Keratinocyte (primary cell): ENCODE results near the gene OR51T1.

ENCODE experiments used
- EZH2 ChIP-seq: IDR thresholded peaks from one replicate; pipeline ENCODE4 v1.6.1; 2012; ENCODE audit warnings: inconsistent platforms, mild to moderate bottlenecking, low read length, moderate library complexity
- TF ChIP-seq, protein P1 (sequence below), 3 experiments: IDR thresholded peaks in 1 of 3; conservative IDR thresholded peaks in 1 of 3; optimal IDR thresholded peaks in 1 of 3; 2 replicates in 2 of 3; 3 replicates in 1 of 3; pipeline versions ENCODE3 to v1.5.1; 2011; ENCODE audit warnings: low read length in 3 of 3, mild to moderate bottlenecking in 3 of 3, moderate library complexity in 2 of 3, control low read depth in 1 of 3, inconsistent platforms in 1 of 3; ENCODE audit not compliant: insufficient read depth in 2 of 3; ENCODE audit errors: extremely low read depth in 1 of 3

GRCh38 chr11:4903484-4903883, 21.8 kb downstream of the OR51T1 start, which contains the start of gene OR51A7:
- TF ChIP-seq, protein P1, sequence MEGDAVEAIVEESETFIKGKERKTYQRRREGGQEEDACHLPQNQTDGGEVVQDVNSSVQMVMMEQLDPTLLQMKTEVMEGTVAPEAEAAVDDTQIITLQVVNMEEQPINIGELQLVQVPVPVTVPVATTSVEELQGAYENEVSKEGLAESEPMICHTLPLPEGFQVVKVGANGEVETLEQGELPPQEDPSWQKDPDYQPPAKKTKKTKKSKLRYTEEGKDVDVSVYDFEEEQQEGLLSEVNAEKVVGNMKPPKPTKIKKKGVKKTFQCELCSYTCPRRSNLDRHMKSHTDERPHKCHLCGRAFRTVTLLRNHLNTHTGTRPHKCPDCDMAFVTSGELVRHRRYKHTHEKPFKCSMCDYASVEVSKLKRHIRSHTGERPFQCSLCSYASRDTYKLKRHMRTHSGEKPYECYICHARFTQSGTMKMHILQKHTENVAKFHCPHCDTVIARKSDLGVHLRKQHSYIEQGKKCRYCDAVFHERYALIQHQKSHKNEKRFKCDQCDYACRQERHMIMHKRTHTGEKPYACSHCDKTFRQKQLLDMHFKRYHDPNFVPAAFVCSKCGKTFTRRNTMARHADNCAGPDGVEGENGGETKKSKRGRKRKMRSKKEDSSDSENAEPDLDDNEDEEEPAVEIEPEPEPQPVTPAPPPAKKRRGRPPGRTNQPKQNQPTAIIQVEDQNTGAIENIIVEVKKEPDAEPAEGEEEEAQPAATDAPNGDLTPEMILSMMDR (optimal IDR thresholded peaks at IDR 0.05 in 1 of 3, IDR thresholded peaks at IDR 0.05 in 1 of 3, conservative IDR thresholded peaks at IDR 0.05 in 1 of 3; ENCODE audit: extremely low read depth in 1 of 3, insufficient read depth in 2 of 3, low read length in 3 of 3): no peak
- no peak for TF ChIP-seq EZH2
